OCI-LY7 (cell line): ENCODE measurements around the gene GNG11. TPM values are rescaled to one million over a fixed set of nuclear protein-coding genes. Genes with fewer than 3 reads are reported as not detected.

Experiments
- BruUV-seq: library from RNA; stranded (reverse); fragments of 400-500 nt; replicated peaks from 2 replicates; lab custom pipeline; 2021; lab: Mats Ljungman, UMichigan
- CTCF ChIA-PET: fragments of 300-600 bp; sonication (Branson Sonifier 250); formaldehyde crosslinking; loops from one replicate; lab custom pipeline; 2022; ENCODE audit warnings: antibody characterized with exemption; ENCODE audit not compliant: unreplicated experiment; lab: Charles Lee
- POLR2A ChIA-PET: fragments of 300-600 bp; sonication (Branson Sonifier 250); formaldehyde crosslinking; loops from one replicate; lab custom pipeline; 2022; ENCODE audit warnings: antibody characterized with exemption; lab: Charles Lee
- DNase-seq: peaks from one replicate; pipeline ENCODE4 v3.0.0-alpha.2; 2015; ENCODE audit warnings: low spot score
- H2AFZ ChIP-seq: fragments of 200-600 bp; sonication (generic), shearing (Covaris generic); 2 replicates; pipeline ENCODE4 v1.6.1; 2014; ENCODE audit warnings: mild to moderate bottlenecking, antibody characterized with exemption, low read length, moderate library complexity
- H3K27ac ChIP-seq: fragments of 200-600 bp; sonication (generic); 2 replicates; pipeline ENCODE4 v1.5.1; 2014; ENCODE audit warnings: mixed run types, low read depth, mild to moderate bottlenecking, moderate library complexity, low read length, inconsistent platforms; ENCODE audit not compliant: poor library complexity, severe bottlenecking
- H3K36me3 ChIP-seq: fragments of 200-600 bp; sonication (generic); 2 replicates; pipeline ENCODE4 v1.6.1; 2014; ENCODE audit warnings: mild to moderate bottlenecking, antibody characterized with exemption, low read length, moderate library complexity, mixed read lengths; ENCODE audit not compliant: insufficient read depth
- H3K4me1 ChIP-seq: fragments of 200-600 bp; sonication (generic); 2 replicates; pipeline ENCODE4 v1.5.1; 2014; ENCODE audit warnings: mild to moderate bottlenecking, low read length; ENCODE audit not compliant: insufficient read depth, poor library complexity, severe bottlenecking
- H3K4me2 ChIP-seq: fragments of 200-600 bp; sonication (generic); 2 replicates; pipeline ENCODE4 v1.6.1; 2014; ENCODE audit warnings: mild to moderate bottlenecking, low read length
- H3K4me3 ChIP-seq: fragments of 200-600 bp; sonication (generic); 2 replicates; pipeline ENCODE4 v1.5.1; 2014; ENCODE audit warnings: mild to moderate bottlenecking, low read depth, low read length; ENCODE audit not compliant: poor library complexity, severe bottlenecking
- H3K79me2 ChIP-seq: fragments of 200-600 bp; sonication (generic); 2 replicates; pipeline ENCODE4 v1.6.1; 2016; ENCODE audit warnings: low read depth, mild to moderate bottlenecking, low read length, moderate library complexity, mixed read lengths; ENCODE audit not compliant: insufficient read depth
- H3K9me2 ChIP-seq: fragments of 200-600 bp; sonication (generic); 2 replicates; pipeline ENCODE4 v1.6.1; 2016; ENCODE audit warnings: mild to moderate bottlenecking, low read length, mixed read lengths; ENCODE audit not compliant: insufficient read depth
- H3K9me3 ChIP-seq: fragments of 200-600 bp; sonication (generic); 2 replicates; pipeline ENCODE4 v1.6.1; 2014; ENCODE audit warnings: mild to moderate bottlenecking, mixed run types, low read length, mixed read lengths
- H4K20me1 ChIP-seq: fragments of 200-600 bp; sonication (generic); 2 replicates; pipeline ENCODE4 v1.6.1; 2014; ENCODE audit warnings: mild to moderate bottlenecking, antibody characterized with exemption, low read length, moderate library complexity, mixed read lengths; ENCODE audit not compliant: insufficient read depth
- CTCF ChIP-seq: fragments of 200-600 bp; sonication (generic); conservative IDR thresholded peaks from 2 replicates; pipeline ENCODE4 v1.5.1; 2014; ENCODE audit warnings: mild to moderate bottlenecking, antibody characterized with exemption, low read length, moderate library complexity, mixed read lengths
- EZH2phosphoT487 ChIP-seq: fragments of 200-600 bp; sonication (generic); IDR thresholded peaks from 2 replicates; pipeline ENCODE4 v1.6.1; 2018; ENCODE audit warnings: low read depth, borderline replicate concordance, mild to moderate bottlenecking, mixed run types, antibody characterized with exemption, low read length, moderate library complexity, mixed read lengths
- intact Hi-C: fragments of 100-400 bp; cut with micrococcal nuclease; formaldehyde crosslinking; loops from one replicate; pipeline ENCODE4 v1.10.0; 2022; ENCODE audit not compliant: unreplicated experiment
- total RNA-seq, 2 experiments: library from RNA; depleted of rRNA in 1 of 2; stranded (reverse); fragments of >200 nt in 1 of 2; shearing (Covaris generic) in 1 of 2; gene quantifications; 2 replicates each; pipeline ENCODE4 v1.2.3, GENCODE V29; 2014 to 2022

GNG11 gene
- total RNA-seq, 2 experiments from 2014 or later, result 0.82 to 1.2 TPM

DNA sequence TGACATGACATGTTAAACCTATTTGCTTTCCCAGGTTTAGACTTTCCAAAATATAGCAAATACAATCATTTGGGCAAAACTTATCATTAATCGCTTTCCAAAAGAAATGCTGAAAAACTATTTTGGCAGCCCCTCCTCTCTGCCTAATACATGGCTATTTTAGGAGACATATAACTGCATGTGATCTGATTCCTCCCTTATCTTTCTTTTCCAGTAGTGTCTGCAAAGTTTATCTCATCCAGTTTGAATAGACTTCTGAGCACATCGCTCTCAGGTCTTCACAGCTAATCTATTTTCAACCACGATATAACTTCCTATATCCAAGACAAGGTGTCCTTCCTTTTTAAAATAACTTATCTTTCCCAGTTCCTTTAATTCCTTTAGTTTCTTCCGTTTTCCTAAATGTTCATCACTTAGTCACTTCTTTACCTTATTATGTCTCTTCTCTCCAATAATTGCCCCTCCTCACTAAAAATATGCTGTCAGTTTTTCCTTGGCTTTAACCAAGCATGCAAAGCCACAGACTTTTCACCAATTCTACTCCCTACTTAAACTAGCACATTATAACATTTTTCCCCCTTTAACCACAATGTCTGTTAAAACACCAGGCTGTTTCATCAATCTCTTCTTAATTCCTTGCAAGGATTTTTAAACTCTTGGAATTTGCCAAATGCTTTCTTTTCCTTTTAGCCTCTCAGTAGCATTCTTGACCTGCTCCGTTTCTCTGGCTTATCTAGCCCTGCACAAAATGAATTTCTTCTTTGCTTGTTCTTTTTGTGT is 24.4 kb downstream of the GNG11 start:
- TF ChIP-seq EZH2phosphoT487, result no peak
- TF ChIP-seq CTCF, result no peak
- no TSS peak for BruUV-seq
- H4K20me1 ChIP-seq, result no peaks in the 10 kb centered on the region
- intact Hi-C loops, result no loop called here
- H3K9me3 ChIP-seq, result no peaks in the 10 kb centered on the region
- no peaks in the 10 kb centered on the region for H3K79me2 ChIP-seq
- H3K4me3 ChIP-seq, result no peak overlapping the region
- DNase-seq, result no peak
- H3K4me2 ChIP-seq, result no peak overlapping the region
- ChIA-PET POLR2A (interaction anchor here (1.0 to 3.1 kb wide), 2 partner anchors 8 to 11 kb away, joined by 3 to 8 read pairs; no protein-coding TSS in a partner anchor), CTCF (no interaction called here)
- H3K27ac ChIP-seq, result no peak overlapping the region
- no peaks in the 10 kb centered on the region for H3K4me1 ChIP-seq
- no peaks in the 10 kb centered on the region for H3K9me2 ChIP-seq
- H3K36me3 ChIP-seq, result no peaks in the 10 kb centered on the region
- H2AFZ ChIP-seq, result no peak overlapping the region

DNA sequence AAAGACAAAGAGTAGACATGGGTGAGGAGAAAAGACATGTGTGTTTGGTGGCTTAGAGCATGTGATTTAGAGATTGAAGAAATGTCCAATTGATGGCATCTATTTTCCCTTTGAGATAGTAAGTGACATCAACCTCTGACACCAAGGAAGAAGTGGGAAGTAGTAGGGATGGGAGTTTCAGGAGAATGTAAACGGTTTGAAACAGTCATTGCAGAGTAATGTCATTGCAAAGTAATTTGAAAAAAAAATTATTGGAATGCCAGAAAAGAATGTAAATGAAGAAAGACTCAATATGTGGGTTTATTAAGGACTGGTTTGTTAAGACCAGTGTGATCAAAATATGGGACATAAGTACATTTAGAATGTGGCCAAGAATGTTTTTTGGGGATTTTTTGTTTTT is 26.6 kb downstream of the GNG11 start:
- Histone ChIP-seq H3K27ac (no peak overlapping the region), H3K9me3 (no peaks in the 10 kb centered on the region), H3K79me2 (no peaks in the 10 kb centered on the region), H3K4me1 (no peaks in the 10 kb centered on the region), H3K36me3 (no peaks in the 10 kb centered on the region), H3K4me2 (no peak overlapping the region), H4K20me1 (no peaks in the 10 kb centered on the region), H3K4me3 (no peak overlapping the region), H2AFZ (no peak overlapping the region), H3K9me2 (no peaks in the 10 kb centered on the region)
- intact Hi-C loops, result no loop called here
- POLR2A ChIA-PET, result interaction anchor here (1.4 to 3.1 kb wide), 2 partner anchors 8 to 17 kb away, joined by 6 to 8 read pairs; no protein-coding TSS in a partner anchor
- CTCF ChIA-PET, result no interaction called here
- TF ChIP-seq EZH2phosphoT487, result no peak
- TF ChIP-seq CTCF, result no peak
- DNase-seq, result no peak
- no TSS peak for BruUV-seq

- no peak overlapping the region for H3K4me2 ChIP-seq
- no peak overlapping the region for H3K4me3 ChIP-seq
- H3K36me3 ChIP-seq, result no peaks in the 10 kb centered on the region
- TF ChIP-seq CTCF, result no peak
- no peak for TF ChIP-seq EZH2phosphoT487
- H4K20me1 ChIP-seq, result no peaks in the 10 kb centered on the region
- no peaks in the 10 kb centered on the region for H3K9me3 ChIP-seq
- no peak overlapping the region for H3K27ac ChIP-seq
- H2AFZ ChIP-seq, result no peak overlapping the region
- POLR2A ChIA-PET, result interaction anchor here (0.6 to 1.1 kb wide), 4 partner anchors 24 to 36 kb away, joined by 3 read pairs; no protein-coding TSS in a partner anchor
- CTCF ChIA-PET, result no interaction called here
- no TSS peak for BruUV-seq
- H3K4me1 ChIP-seq, result no peaks in the 10 kb centered on the region
- DNase-seq, result no peak
- intact Hi-C loops, result no loop called here
- no peaks in the 10 kb centered on the region for H3K79me2 ChIP-seq
- no peaks in the 10 kb centered on the region for H3K9me2 ChIP-seq
Measured at GRCh38 chr7:93948873-93949272, 27.3 kb downstream of the GNG11 start.
